ENCODE results near the gene ATP2A3.

The ATP2A3 gene

GRCh38 chr17:3990386-3991127 is 26.3 kb upstream of the ATP2A3 start:
- FAIRE-seq, result no peak

GRCh38 chr17:3989041-3989886 is 25.0 kb upstream of the ATP2A3 start:
- FAIRE-seq, result no peak

DNA sequence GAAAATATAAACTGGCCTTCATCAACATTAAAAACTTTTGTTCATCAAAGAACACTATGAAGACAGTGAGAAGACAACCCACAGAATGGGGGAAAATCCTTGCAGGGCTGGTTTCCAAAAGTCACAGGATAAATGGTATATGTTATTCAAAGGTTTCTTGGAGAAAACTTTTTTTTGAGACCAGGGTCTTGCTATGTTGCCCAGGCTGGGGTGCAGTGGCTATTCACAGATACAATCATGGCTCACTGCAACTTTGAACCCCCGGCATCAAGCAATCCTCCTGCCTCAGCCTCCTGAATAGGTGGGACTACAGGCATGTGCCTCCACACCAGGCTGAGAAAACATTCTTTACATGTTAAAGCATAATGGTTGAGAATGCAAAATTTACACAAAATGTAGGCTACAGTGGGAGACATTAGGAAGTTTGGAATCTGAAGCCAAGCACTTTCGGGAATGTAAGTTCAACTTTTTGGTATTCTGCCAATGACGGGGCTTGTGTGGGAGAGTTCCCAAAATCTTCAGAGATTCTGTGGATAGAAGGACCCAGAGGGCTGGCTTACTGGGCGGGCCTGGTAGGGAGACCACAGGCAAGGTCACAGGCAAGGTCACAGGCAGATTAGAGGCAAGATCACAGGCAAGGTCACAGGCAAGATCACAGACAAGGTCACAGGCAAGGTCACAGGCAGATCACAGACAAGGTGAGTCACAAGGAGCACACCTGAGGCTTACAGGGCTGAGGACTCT is 24.2 kb upstream of the ATP2A3 start:
- FAIRE-seq, result no peak

GRCh38 chr17:3986939-3987335 is 22.7 kb upstream of the ATP2A3 start:
- FAIRE-seq, result no peak

GRCh38 chr17:3986270-3986938 is 22.2 kb upstream of the ATP2A3 start:
- no peak for FAIRE-seq

DNA sequence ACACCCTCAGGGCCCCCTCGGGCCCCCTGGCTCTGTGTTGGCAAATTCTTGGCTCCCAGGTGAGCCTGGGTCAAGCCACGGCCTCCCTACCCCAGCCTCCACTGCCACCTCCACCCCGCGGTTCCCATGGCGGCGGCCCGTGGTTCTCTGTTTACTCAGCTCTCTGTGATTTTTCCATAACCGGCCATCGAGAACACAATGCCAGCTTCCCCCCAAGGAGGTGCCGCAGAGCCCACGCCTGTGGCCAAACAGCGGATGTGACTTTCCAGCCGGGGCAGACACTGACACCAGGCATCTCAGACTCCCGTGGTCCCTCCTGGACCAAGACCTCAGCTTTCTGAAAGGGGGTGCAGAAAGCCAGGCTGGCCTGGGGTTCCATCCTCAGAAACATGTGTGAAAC is 21.6 kb upstream of the ATP2A3 start:
- FAIRE-seq, result no peak

DNA sequence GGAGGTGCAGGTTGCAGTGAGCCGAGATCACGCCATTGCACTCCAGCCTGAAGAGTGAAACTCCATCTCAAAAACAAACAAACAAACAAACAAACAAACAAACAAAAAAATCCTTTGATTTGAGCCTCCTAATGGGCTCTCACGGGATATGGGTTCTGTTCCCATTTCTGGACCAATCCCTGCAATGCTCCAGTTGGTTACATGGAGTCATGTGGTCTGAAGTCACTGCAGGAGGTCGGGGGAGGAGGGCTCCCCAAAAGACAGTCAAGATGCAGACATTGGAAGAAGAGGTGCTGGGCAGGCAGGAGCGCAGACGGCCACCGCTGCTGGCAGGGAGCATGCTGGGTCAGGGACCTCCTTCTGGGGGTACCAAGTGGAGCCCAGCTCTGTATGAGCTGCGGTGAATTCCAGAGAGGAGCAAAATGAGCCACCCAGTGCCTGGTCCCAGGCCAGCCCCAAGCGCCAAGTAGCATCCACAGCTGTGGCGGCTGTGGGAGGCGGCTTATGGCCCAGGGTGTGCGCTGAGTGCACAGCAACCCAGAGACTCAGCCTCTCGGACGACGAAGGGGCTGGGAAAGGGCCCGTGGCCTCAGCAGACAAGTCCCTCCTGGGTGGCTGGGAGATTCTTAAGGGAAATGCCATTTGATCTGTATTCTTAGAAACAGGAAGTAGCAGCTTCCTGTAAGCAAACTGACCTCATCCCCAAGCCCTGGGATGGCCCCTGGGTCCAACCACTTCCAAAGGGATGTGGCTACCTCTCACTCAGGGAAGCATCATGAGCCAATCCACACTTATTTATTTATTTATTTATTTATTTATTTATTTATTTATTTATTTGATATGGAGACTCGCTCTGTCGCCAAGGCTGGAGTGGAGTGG is 19.6 kb upstream of the ATP2A3 start:
- FAIRE-seq, result no peak

DNA sequence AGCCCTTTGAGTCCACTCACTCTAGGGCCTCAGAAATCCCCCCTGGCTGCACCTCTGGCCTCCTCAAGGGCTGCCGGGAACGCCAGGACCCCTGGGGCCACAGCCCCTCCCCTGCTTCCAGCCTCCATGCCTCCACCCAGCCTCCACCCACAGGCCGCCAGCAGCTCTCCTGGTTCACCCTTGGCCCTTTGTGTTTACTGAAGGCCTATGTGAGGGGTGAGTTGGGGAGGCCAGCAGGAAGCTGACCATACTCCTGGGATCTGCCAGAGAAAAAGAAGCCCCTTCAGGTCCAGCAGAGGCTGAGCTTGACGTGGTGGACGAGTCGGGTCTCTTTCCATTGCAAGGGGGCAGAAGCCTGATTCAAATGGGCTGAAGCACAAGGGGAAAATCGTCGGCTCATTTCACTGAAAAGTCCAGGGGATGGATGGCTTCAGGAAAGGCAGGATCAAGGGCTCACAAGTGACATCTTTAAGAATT is 18.3 kb upstream of the ATP2A3 start:
- no peak for FAIRE-seq

DNA sequence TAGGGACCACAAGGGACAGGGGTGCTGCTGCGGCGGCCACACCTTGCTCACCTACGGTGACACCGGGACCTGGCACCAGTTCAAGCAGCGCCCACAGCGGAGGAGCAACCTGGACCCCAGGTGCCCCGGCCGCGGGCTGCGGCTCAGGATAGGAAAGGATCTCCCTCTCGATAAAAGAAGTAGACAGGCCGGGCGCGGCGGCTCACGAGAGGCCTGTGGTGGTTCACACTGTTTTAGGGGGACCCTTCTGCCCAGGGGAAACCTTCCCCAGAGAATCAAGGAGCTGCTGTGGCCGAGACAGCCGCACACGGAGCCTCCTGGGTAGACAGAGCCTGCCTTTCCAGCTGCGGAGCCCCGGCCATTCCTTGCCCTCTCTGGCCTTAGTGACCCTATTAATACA is 17.9 kb upstream of the ATP2A3 start:
- no peak for FAIRE-seq

GRCh38 chr17:3981455-3981854 is 17.2 kb upstream of the ATP2A3 start:
- FAIRE-seq, result no peak

- no peak for FAIRE-seq
Observed at GRCh38 chr17:3980381-3981014, 16.3 kb upstream of the ATP2A3 start.

- no peak for FAIRE-seq
Observed at GRCh38 chr17:3979290-3979611, 15.0 kb upstream of the ATP2A3 start.

- FAIRE-seq, result no peak
Observed at GRCh38 chr17:3978421-3979289, 14.4 kb upstream of the ATP2A3 start.

DNA sequence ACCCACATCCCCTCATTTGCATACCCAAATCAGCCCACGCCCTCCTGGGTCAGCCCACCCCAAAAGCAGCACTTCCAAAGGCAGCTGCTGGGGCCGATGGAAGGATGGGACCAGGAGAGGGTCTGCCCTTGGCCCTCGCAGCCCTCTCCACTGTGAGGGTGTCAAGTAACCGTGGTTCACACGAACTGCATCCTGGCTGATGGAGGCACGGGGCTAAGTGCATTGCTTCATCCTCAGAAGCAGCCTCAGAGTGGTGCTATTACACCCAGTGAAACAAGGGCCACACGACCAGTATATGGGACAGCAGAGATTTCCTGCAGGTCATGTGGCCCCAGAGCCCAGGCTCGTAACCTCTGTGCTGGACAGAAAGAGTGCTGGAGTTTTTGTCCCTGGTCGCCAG is 13.2 kb upstream of the ATP2A3 start:
- no peak for FAIRE-seq

GRCh38 chr17:3976675-3977171 is 12.5 kb upstream of the ATP2A3 start:
- FAIRE-seq, result no peak

- no peak for FAIRE-seq
Observed at GRCh38 chr17:3974980-3975379, 10.7 kb upstream of the ATP2A3 start.

- FAIRE-seq, result no peak
Observed at GRCh38 chr17:3974138-3974687, 10.0 kb upstream of the ATP2A3 start.

DNA sequence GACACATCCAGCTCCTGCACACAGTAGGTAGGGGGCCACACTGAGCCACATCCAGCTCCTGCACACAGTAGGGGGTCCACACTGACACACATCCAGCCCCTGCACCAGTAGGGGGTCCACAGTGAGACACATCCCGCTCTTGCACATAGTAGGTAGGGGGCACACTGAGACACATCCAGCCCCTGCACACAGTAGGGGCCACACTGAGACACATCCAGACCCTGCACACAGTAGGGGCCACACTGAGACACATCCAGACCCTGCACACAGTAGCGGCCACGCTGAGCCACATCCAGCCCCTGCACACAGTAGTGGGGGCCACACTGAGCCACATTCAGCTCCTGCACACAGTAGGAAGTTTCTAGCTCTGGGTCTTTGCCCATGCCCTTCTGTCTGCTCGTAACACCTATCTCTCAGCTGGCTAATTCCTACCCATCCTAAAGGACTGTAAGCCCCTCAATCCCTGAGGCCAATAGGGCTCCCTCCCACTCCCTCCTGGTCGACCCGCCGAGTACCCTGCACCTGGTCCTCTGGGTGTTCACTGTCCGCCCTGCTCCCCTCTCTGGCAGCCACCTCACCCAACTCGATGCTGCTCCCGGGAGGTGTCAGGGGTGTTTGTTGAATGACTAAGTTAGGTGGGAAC is 9.4 kb upstream of the ATP2A3 start:
- FAIRE-seq, result no peak

- FAIRE-seq, result no peak
Observed at GRCh38 chr17:3972931-3973330, 8.7 kb upstream of the ATP2A3 start.

Measured in colon (tissue), 2 donors.